Adrenal gland (tissue), 5 donors: Measurements from ENCODE around the gene MYCBPAP.

Experiments used
- POLR2A ChIP-seq, 2 donors: fragments of 450-650 bp; IDR thresholded peaks; one replicate each; pipeline ENCODE4 v1.6.1; 2017; ENCODE audit warnings: antibody characterized with exemption in 2 of 2, mild to moderate bottlenecking in 2 of 2, moderate library complexity in 1 of 2
- TF ChIP-seq, protein P1 (sequence below), 6 experiments: fragments of 450-650 bp in 4 of 6; fragments of 200-600 bp in 2 of 6; sonication (generic) in 1 of 6; IDR thresholded peaks; 1 replicate in 5 of 6; 2 replicates in 1 of 6; pipeline versions ENCODE4 v1.5.1 to v1.8.0; 2016 to 2021; ENCODE audit warnings: antibody characterized with exemption in 6 of 6, mild to moderate bottlenecking in 2 of 6, moderate library complexity in 1 of 6
- donor health status: DM: no; HTN: no; CAD: no.

DNA sequence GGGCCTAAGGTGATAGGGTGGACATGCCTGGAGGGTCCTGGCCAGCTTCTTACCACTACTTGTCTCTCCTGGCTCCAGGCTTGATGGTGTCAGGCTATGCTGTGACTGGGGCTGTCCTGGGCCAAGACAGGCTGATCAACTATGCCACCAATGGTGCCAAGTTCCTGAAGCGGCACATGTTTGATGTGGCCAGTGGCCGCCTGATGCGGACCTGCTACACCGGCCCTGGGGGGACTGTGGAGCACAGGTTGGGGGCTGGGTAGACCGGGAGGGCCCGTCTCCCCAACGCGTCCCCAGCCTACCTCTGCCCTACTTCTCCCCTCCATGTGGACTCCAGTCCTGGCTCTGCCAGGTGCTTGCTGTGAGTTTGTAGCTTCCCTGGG, 43.2 kb downstream of the MYCBPAP start:
- TF ChIP-seq, protein P1, sequence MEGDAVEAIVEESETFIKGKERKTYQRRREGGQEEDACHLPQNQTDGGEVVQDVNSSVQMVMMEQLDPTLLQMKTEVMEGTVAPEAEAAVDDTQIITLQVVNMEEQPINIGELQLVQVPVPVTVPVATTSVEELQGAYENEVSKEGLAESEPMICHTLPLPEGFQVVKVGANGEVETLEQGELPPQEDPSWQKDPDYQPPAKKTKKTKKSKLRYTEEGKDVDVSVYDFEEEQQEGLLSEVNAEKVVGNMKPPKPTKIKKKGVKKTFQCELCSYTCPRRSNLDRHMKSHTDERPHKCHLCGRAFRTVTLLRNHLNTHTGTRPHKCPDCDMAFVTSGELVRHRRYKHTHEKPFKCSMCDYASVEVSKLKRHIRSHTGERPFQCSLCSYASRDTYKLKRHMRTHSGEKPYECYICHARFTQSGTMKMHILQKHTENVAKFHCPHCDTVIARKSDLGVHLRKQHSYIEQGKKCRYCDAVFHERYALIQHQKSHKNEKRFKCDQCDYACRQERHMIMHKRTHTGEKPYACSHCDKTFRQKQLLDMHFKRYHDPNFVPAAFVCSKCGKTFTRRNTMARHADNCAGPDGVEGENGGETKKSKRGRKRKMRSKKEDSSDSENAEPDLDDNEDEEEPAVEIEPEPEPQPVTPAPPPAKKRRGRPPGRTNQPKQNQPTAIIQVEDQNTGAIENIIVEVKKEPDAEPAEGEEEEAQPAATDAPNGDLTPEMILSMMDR (IDR thresholded peaks at IDR 0.05), result no peak
- TF ChIP-seq POLR2A (IDR thresholded peaks at IDR 0.05), result no peak
